Measurements from ENCODE around the gene NRP2.

- no peak for TF ChIP-seq EZH2 (IDR thresholded peaks at IDR 0.05; ENCODE audit: borderline replicate concordance, low read length)
- no peak for TF ChIP-seq CTCF (conservative IDR thresholded peaks at IDR 0.05 in 1 of 2, IDR thresholded peaks at IDR 0.05 in 1 of 2; ENCODE audit: extremely low read depth in 1 of 2, insufficient read depth in 1 of 2, low read depth in 1 of 2, low read length in 2 of 2)
Observed at GRCh38 chr2:205730191-205730590, 47.9 kb downstream of the NRP2 start.

All from mammary epithelial cell (primary cell).